Lower lobe of right lung (tissue), 2 donors: ENCODE data around the gene NELL1. TPM values are rescaled to one million over a fixed set of nuclear protein-coding genes. Genes with fewer than 3 reads are reported as not detected.

Experiments
- ATAC-seq, 2 donors: fragments of 200-7000 bp; cut with Tn5 transposase; one replicate each; pipeline ENCODE4 v1.9.1; 2020 to 2022; ENCODE audit warnings: mild to moderate bottlenecking in 2 of 2, moderate library complexity in 2 of 2
- DNase-seq: peaks from one replicate; pipeline ENCODE4 v3.0.0-alpha.2; 2020
- H3K27ac ChIP-seq: fragments of 200-600 bp; one replicate; pipeline ENCODE4 v1.8.0; 2022
- H3K27me3 ChIP-seq: fragments of 200-600 bp; one replicate; pipeline ENCODE4 v1.8.0; 2022; ENCODE audit warnings: low read depth
- H3K36me3 ChIP-seq: fragments of 200-600 bp; one replicate; pipeline ENCODE4 v1.8.0; 2022; ENCODE audit warnings: mild to moderate bottlenecking
- H3K4me1 ChIP-seq: fragments of 200-600 bp; one replicate; pipeline ENCODE4 v1.8.0; 2022
- H3K4me3 ChIP-seq: fragments of 200-600 bp; one replicate; pipeline ENCODE4 v1.8.0; 2022; ENCODE audit warnings: mild to moderate bottlenecking
- H3K9me3 ChIP-seq: fragments of 200-600 bp; one replicate; pipeline ENCODE4 v1.8.0; 2022
- intact Hi-C: fragments of 100-400 bp; cut with DNase I; formaldehyde crosslinking; loops from one replicate; pipeline ENCODE4 v1.11.0; 2022
- total RNA-seq: library from RNA; stranded (reverse); fragmentation: NEBNext Ultra II Directional; extraction: Animal tissue kit (Norgen Biotek cat#: 25700); gene quantifications from one replicate; pipeline ENCODE4 v1.2.1, GENCODE V29; 2021
- TF ChIP-seq, protein P1 (sequence below): fragments of 200-600 bp; IDR thresholded peaks from one replicate; pipeline ENCODE4 v1.8.0; 2022; ENCODE audit warnings: antibody characterized with exemption, mild to moderate bottlenecking
- donor health status: DM: no; HTN: yes; CAD: no; lungs with severe emphysema.

The NELL1 gene
- total RNA-seq, 1 donor from 2014 or later, result 0.15 TPM

DNA sequence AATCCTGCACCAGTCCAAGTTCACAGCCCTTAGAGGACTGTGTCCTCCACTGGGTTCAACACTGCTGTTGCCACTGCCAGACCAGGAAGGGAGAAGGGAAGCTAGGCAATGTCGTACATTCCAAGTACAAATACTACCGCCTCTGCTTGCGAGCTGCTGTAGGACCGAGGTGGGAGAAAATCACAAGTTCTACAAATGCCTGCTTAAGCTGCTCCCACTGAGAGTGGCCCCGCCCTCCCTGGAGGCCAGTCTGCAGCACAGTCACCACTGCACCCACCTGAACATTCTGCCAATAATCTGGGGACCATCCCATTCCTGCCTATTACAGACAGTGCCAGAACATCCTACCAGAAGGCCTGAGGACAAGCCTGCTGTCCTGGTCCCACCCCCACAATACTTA lies 816.0 kb downstream of the NELL1 start:
- intact Hi-C loops, result no loop called here
- ATAC-seq, result no peak

DNA sequence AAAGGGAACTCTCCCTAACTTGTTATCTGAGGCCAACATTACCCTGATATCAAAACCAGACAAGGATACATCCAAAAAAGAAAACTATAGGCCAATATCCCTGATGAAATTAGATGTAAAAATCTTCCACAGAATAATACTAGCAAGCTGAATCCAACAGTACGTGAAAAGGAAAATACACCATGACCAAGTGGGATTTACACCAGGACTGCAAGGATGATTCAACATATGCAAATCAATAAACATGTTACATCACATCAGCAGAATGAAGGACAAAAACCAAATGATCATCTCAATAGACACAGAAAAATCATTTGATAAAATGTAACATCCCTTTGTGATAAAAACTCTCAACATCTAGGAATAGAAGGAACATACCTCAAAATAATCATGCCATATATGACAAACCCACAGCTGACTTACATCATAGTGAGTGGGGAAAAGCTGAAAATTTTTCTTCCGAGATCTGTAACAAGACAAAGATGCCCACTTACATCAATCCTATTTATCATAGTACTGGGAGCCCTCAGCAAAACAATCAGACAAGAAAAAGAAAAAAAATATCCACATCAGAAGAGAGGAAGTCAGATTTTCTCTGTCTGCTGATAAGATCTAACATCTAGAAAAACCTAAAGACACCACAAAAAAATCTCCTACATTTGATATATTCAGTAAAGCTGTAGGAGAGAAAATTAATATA lies 820.2 kb downstream of the NELL1 start:
- Histone ChIP-seq H3K4me1 (no peaks in the 10 kb centered on the region), H3K27me3 (no peaks in the 10 kb centered on the region), H3K27ac (no peak overlapping the region), H3K4me3 (no peak overlapping the region), H3K9me3 (no peaks in the 10 kb centered on the region), H3K36me3 (no peaks in the 10 kb centered on the region)
- intact Hi-C loops, result no loop called here
- DNase-seq, result no peak
- ATAC-seq, result no peak
- TF ChIP-seq, protein P1, sequence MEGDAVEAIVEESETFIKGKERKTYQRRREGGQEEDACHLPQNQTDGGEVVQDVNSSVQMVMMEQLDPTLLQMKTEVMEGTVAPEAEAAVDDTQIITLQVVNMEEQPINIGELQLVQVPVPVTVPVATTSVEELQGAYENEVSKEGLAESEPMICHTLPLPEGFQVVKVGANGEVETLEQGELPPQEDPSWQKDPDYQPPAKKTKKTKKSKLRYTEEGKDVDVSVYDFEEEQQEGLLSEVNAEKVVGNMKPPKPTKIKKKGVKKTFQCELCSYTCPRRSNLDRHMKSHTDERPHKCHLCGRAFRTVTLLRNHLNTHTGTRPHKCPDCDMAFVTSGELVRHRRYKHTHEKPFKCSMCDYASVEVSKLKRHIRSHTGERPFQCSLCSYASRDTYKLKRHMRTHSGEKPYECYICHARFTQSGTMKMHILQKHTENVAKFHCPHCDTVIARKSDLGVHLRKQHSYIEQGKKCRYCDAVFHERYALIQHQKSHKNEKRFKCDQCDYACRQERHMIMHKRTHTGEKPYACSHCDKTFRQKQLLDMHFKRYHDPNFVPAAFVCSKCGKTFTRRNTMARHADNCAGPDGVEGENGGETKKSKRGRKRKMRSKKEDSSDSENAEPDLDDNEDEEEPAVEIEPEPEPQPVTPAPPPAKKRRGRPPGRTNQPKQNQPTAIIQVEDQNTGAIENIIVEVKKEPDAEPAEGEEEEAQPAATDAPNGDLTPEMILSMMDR, result no peak

More for the DNA sequence above, 816.0 kb downstream of the NELL1 start:
- no peaks in the 10 kb centered on the region for H3K27me3 ChIP-seq
- DNase-seq, result no peak
- H3K27ac ChIP-seq, result no peak overlapping the region
- no peak overlapping the region for H3K4me3 ChIP-seq
- TF ChIP-seq, protein P1, result no peak
- H3K9me3 ChIP-seq, result no peaks in the 10 kb centered on the region
- no peaks in the 10 kb centered on the region for H3K36me3 ChIP-seq
- H3K4me1 ChIP-seq, result no peaks in the 10 kb centered on the region

DNA sequence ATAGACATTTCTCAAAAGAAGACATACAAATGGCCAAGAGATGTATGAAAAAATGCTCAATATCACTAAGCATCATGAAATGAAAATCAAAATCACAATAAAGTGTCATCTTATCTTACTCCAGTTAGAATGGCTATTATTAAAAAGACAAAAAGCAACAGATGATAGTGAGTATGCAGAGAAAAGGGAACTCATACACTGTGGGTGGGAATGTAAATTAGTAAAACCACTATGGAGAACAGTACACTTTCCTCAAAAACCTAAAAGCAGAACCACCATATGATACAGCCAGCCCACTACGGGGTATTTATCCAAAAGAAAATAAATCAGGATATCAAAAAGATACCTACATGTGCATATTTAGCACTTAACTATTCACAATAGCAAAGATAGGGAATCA lies 823.5 kb downstream of the NELL1 start:
- Histone ChIP-seq H3K27ac (no peak overlapping the region), H3K4me1 (no peaks in the 10 kb centered on the region), H3K9me3 (no peaks in the 10 kb centered on the region), H3K36me3 (no peaks in the 10 kb centered on the region), H3K27me3 (no peaks in the 10 kb centered on the region), H3K4me3 (no peak overlapping the region)
- DNase-seq (no peak), ATAC-seq (no peak)
- TF ChIP-seq, protein P1, result no peak
- intact Hi-C loops, result no loop called here

DNA sequence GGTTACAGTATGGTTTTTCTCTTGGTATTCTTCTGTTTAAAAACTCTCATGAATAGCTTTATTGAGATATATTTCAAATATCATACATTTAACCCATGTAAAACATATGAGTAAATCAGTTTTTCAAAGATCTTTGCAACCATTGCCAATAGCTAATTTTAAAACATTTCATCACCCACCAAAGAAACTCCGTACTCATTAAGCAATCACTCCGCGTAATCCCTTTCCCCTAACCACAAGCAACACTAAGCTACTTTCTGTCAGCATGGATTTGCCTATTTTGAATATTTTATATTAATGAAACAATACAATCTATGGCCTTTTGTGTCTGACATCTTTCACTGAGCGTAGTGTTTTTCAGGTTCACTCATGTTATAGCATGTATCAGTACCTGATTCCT lies 825.6 kb downstream of the NELL1 start:
- no peak overlapping the region for H3K27ac ChIP-seq
- intact Hi-C loops, result no loop called here
- no peaks in the 10 kb centered on the region for H3K27me3 ChIP-seq
- no peaks in the 10 kb centered on the region for H3K9me3 ChIP-seq
- H3K36me3 ChIP-seq, result no peaks in the 10 kb centered on the region
- DNase-seq, result no peak
- TF ChIP-seq, protein P1, result no peak
- no peaks in the 10 kb centered on the region for H3K4me1 ChIP-seq
- H3K4me3 ChIP-seq, result no peak overlapping the region
- no peak for ATAC-seq

DNA sequence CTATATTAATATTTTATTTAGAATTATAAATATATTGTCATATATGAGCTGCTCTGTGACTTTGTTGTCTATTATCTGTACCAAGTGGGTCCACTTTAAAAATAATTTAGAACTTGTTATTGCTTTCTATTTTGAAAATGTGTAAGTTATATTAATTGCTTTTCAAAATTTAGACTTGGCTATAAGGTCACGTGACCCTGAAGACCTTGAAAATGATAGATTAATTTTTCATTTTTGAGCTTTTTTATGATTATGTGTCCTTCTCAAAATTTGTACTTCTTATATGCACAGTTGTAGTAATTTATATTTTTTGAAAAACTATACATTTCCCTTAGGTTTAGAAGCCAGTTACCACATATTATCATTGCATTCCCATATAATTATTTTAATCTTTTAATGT lies 826.5 kb downstream of the NELL1 start:
- no peaks in the 10 kb centered on the region for H3K4me1 ChIP-seq
- no peaks in the 10 kb centered on the region for H3K27me3 ChIP-seq
- no peaks in the 10 kb centered on the region for H3K36me3 ChIP-seq
- intact Hi-C loops, result no loop called here
- DNase-seq (no peak), ATAC-seq (no peak)
- H3K9me3 ChIP-seq, result no peaks in the 10 kb centered on the region
- H3K27ac ChIP-seq, result no peak overlapping the region
- no peak overlapping the region for H3K4me3 ChIP-seq
- TF ChIP-seq, protein P1, result no peak
